Thymus (tissue), 11 donors: ENCODE data around the gene ERMARD. TPM values are rescaled to one million over a fixed set of nuclear protein-coding genes. Genes with fewer than 3 reads are reported as not detected.

ENCODE experiments used
- DNase-seq, 9 donors: peaks; one replicate each; pipeline ENCODE4 v3.0.0-alpha.2; 2013; ENCODE audit warnings: low spot score in 9 of 9, low read depth in 6 of 9, missing footprints in 1 of 9
- H3K27ac ChIP-seq, 2 donors: one replicate each; pipeline ENCODE4 v1.5.1; 2013; ENCODE audit warnings: control low read depth in 1 of 2, low read depth in 1 of 2, low read length in 1 of 2, mild to moderate bottlenecking in 1 of 2, moderate library complexity in 1 of 2
- H3K27me3 ChIP-seq, 2 donors: one replicate each; pipeline ENCODE4 v1.5.1; 2013; ENCODE audit warnings: low read length in 1 of 2; ENCODE audit not compliant: control insufficient read depth in 2 of 2, insufficient read depth in 1 of 2
- H3K36me3 ChIP-seq, 2 donors: one replicate each; pipeline ENCODE4 v1.5.1; 2013; ENCODE audit warnings: low read length in 1 of 2, mild to moderate bottlenecking in 1 of 2, moderate library complexity in 1 of 2; ENCODE audit not compliant: control insufficient read depth in 2 of 2, insufficient read depth in 2 of 2
- H3K4me1 ChIP-seq, 2 donors: one replicate each; pipeline ENCODE4 v1.5.1; 2013; ENCODE audit warnings: low read length in 2 of 2; ENCODE audit not compliant: control insufficient read depth in 2 of 2, insufficient read depth in 2 of 2
- H3K4me3 ChIP-seq, 2 donors: one replicate each; pipeline ENCODE4 v1.5.1; 2013; ENCODE audit warnings: low read length in 2 of 2, control low read depth in 1 of 2, mild to moderate bottlenecking in 1 of 2
- H3K9me3 ChIP-seq, 2 donors: one replicate each; pipeline ENCODE4 v1.5.1; 2013; ENCODE audit warnings: low read length in 1 of 2, mild to moderate bottlenecking in 1 of 2; ENCODE audit not compliant: control insufficient read depth in 2 of 2, insufficient read depth in 1 of 2
- WGBS: extraction: QIAGEN DNeasy Blood & Tissue Kit; methylation state at CpG from one replicate; pipeline ENCODE4 v1.1.7; 2013; 5-methylcytosine and 5-hydroxymethylcytosine counted together
- polyA plus RNA-seq: library from polyadenylated mRNA; stranded (reverse); fragments of 200-250 nt; gene quantifications from one replicate; pipeline ENCODE4 v1.2.3, GENCODE V29; 2013
- total RNA-seq: library from RNA; stranded (reverse); fragments of 120-200 nt; gene quantifications from one replicate; pipeline ENCODE4 v1.2.4, GENCODE V29; 2013
- donor health status: healthy.

The ERMARD gene
- total and polyA plus RNA-seq, 2 donors, result 25.4 to 104 TPM

DNA sequence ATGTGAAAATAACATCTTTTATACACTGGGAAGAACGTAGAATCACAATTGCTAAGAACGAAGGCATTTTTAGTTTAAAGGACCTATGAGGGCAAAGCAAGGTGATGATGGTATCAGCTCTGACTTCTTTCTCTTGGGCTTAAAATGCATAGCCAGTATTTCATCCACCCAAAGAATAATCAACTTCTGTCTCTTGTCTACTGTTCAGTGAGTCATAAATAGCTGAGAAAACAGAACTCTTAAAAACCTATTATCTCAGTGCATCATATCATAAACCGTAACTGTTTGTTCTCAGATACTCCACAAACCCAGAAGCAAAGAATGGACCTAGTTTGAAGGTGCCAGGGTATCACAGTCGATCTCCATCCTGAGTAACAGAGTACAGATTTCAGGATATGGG lies 32.3 kb upstream of the ERMARD start:
- WGBS, result 99% methylated on average over 4 of the region's 4 CpGs
- H3K27me3 ChIP-seq, result no peaks in the 10 kb centered on the region
- DNase-seq, result no peak
- H3K9me3 ChIP-seq, result no peaks in the 10 kb centered on the region
- H3K36me3 ChIP-seq, result peaks cover 17 to 28% of the 10 kb centered on the region in 2 donors
- H3K27ac ChIP-seq, result no peak overlapping the region
- H3K4me1 ChIP-seq, result peaks cover 4 to 6% of the 10 kb centered on the region in 2 donors
- H3K4me3 ChIP-seq, result no peak overlapping the region

- no peak for DNase-seq
- Histone ChIP-seq H3K27me3 (peaks cover 0 to 4% of the 10 kb centered on the region in 2 donors), H3K4me1 (peaks cover 6% of the 10 kb centered on the region in 2 donors), H3K9me3 (no peaks in the 10 kb centered on the region), H3K27ac (no peak overlapping the region), H3K4me3 (no peak overlapping the region), H3K36me3 (peaks cover 7 to 16% of the 10 kb centered on the region in 2 donors)
- 99% methylated on average over 3 of the region's 3 CpGs for WGBS
These were observed 31.1 kb upstream of the ERMARD start for GRCh38 chr6:169720207-169720855.

DNA sequence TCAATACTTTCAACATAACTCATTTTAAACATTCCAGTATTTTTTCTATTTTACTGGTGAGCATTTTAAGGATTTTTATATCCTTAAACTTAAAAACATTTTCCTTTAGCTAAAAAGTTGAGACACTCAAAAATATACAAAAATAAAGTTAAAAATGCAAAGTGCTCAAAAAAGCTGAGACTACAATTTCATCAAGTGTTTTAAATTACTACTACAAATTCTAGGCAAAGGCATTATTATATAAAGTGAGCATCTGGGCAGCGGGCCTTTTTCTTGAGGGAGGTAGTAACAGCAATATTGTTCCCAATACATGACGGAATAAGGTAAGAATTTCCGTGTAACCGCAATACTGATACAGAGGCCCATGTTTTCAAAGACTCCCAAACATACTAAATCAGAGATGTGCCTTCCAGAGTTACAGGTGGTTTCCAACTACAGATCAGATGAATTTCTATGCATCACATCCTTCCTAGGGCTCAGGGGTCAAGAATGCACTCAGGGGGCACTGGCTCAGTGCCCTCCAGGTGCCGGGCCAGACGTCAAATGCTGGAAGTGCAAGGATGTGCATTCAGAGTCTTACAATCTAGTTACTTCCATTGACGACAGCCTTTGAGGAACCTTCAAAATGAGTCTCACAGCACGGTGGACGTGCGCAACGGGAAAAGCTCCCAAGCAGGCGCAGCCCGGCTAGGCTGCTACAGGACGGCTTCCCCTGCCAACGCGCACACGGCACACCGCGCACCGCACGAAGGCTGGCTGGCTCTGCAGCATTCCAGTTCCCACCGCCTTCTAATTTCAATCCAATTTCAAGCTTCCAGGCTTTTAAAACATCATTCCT lies 28.8 kb upstream of the ERMARD start:
- peak in 3 of 9 donors; percentile 37 to 44 (median 41) for DNase-seq
- Histone ChIP-seq H3K27me3 (peaks cover 0 to 5% of the 10 kb centered on the region in 2 donors), H3K4me3 (peak overlapping the region; percentile 69 to 90), H3K4me1 (peaks cover 6 to 9% of the 10 kb centered on the region in 2 donors), H3K9me3 (no peaks in the 10 kb centered on the region), H3K36me3 (peaks cover 0 to 3% of the 10 kb centered on the region in 2 donors), H3K27ac (peak overlapping the region; percentile 91 to 98)
- 8% methylated on average over 22 of the region's 22 CpGs for WGBS

- H3K4me1 ChIP-seq, result peaks cover 6 to 9% of the 10 kb centered on the region in 2 donors
- WGBS, result under 1% methylated on average over 70 of the region's 70 CpGs
These were observed 28.1 kb upstream of the ERMARD start for GRCh38 chr6:169723200-169723909.

GRCh38 chr6:169723991-169724493 lies 27.4 kb upstream of the ERMARD start:
- H3K36me3 ChIP-seq, result peaks cover 0 to 3% of the 10 kb centered on the region in 2 donors
- peak overlapping the region in 1 of 2 donors; percentile 90 for H3K4me3 ChIP-seq
- H3K4me1 ChIP-seq, result peaks cover 6 to 9% of the 10 kb centered on the region in 2 donors
- H3K9me3 ChIP-seq, result no peaks in the 10 kb centered on the region
- peaks cover 0 to 5% of the 10 kb centered on the region in 2 donors for H3K27me3 ChIP-seq
- DNase-seq, result peak in 5 of 9 donors; percentile 21 to 55 (median 25)
- under 1% methylated on average over 80 of the region's 89 CpGs for whole genome bisulfite sequencing
- peak overlapping the region in 1 of 2 donors; percentile 98 for H3K27ac ChIP-seq

More at GRCh38 chr6:169723200-169723909, 28.1 kb upstream of the ERMARD start:
- Histone ChIP-seq H3K4me3 (peak overlapping the region; percentile 69 to 90), H3K9me3 (no peaks in the 10 kb centered on the region), H3K36me3 (peaks cover 0 to 3% of the 10 kb centered on the region in 2 donors), H3K27me3 (peaks cover 0 to 5% of the 10 kb centered on the region in 2 donors), H3K27ac (peak overlapping the region; percentile 91 to 98)
- peak in 7 of 9 donors; percentile 44 to 81 (median 50) for DNase-seq

DNA sequence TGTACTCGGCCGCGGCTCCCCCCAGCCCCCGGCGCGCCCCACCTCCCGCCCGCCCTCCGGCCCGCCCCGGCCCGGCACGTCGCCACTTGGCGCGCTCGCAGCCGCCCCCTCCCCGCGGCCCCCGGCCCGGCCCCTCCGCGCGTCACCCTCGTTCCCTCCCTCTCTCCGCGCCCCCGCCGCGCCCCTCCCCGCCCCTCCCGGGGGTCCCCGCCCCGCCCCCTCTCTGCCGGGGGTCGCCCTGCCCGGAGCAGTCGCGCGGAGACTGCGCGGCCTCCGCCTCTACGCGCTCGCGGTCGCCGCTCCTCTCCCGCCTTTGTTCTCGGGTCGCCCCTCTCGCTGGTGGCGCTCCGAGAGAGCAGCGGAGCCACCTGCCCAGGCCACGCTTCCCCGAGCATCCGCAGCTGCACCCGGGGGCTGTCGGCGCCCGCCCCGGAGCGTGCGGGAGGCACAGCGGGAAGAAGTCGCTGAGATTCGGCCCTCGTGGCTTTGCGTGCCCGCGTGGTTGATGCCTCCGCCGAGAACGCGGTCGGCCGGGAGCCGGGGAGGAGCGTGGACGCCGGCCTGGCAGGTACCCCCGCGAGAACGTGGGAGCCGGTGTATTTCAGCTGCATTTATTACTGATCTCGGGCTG lies 26.8 kb upstream of the ERMARD start, which contains the start of gene PHF10:
TSS of gene PHF10 (minus strand) at position 7 of the 631 bp plus-strand sequence. CDS start 569 bp downstream, outside the sequence.
- Histone ChIP-seq H3K9me3 (no peaks in the 10 kb centered on the region), H3K4me1 (peaks cover 6 to 9% of the 10 kb centered on the region in 2 donors), H3K27ac (peak within 1 kb of the TSS; percentile 91 to 98), H3K27me3 (peaks cover 0 to 5% of the 10 kb centered on the region in 2 donors), H3K36me3 (no peaks in the 10 kb centered on the region), H3K4me3 (peak within 1 kb of the TSS; percentile 69 to 90)
- under 1% methylated on average over 87 of the region's 89 CpGs for WGBS
- DNase-seq, result peak in 6 of 9 donors; percentile 42 to 76 (median 56)

DNA sequence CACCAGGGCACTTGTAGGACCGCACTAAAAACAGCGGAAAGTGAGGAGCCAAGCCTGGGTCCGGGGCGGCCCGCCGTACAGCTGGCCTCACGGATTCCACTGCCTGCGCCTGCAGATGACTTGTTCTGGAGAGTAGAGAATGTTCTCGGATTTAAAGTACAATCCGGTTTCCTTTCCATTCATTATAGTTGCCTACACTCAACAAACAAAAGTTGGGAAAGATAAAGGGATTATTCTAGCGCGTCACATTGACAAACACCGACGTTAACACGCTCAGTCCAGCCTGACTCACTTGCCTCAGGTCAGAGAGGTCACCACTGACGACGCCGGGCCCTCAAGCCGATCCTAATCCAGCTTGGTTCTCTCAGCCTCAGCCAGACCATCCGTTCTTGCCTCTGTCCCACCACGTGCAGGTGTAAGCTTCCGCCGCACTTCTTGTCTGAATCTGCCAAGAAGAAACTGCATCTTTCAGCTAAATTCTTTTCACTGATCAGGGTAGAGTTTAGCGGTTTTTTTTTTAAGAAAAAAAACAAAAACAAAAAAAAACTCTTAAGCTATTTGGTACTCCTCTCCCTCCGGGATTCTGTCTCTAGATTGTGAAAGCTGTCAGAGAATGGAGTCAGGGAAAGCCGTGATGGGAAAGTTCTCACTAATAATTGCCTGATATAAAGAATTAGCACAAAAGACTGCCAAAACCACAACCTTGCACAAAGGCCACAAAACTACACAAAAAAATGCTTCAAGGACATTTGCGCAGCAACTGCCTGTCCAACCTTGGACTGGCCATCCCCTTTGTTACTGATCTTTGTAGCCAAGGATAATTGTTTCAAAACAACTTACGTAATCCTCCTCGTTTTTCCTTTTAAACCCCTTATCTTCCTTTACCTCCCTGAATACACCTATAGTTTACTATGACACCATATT lies 26.0 kb upstream of the ERMARD start:
- H3K27me3 ChIP-seq, result peaks cover 0 to 5% of the 10 kb centered on the region in 2 donors
- H3K9me3 ChIP-seq, result no peaks in the 10 kb centered on the region
- no peaks in the 10 kb centered on the region for H3K36me3 ChIP-seq
- WGBS, result 28% methylated on average over 29 of the region's 29 CpGs
- H3K27ac ChIP-seq, result peak overlapping the region; percentile 65 to 93
- H3K4me3 ChIP-seq, result peak overlapping the region; percentile 59 to 90
- peaks cover 6 to 9% of the 10 kb centered on the region in 2 donors for H3K4me1 ChIP-seq
- peak in 6 of 9 donors; percentile 21 to 75 (median 32) for DNase-seq
